SH-SY5Y (cell line): ENCODE measurements around the gene PCF11.

Experiments used
- GATA2 ChIP-seq: IDR thresholded peaks from 2 replicates; pipeline ENCODE4 v1.6.1; 2011; ENCODE audit warnings: mild to moderate bottlenecking, low read depth, low read length
- GATA3 ChIP-seq: IDR thresholded peaks from 2 replicates; pipeline ENCODE4 v1.6.1; 2011; ENCODE audit warnings: low read depth, mild to moderate bottlenecking, low read length, moderate library complexity

Gene PCF11, protein sequence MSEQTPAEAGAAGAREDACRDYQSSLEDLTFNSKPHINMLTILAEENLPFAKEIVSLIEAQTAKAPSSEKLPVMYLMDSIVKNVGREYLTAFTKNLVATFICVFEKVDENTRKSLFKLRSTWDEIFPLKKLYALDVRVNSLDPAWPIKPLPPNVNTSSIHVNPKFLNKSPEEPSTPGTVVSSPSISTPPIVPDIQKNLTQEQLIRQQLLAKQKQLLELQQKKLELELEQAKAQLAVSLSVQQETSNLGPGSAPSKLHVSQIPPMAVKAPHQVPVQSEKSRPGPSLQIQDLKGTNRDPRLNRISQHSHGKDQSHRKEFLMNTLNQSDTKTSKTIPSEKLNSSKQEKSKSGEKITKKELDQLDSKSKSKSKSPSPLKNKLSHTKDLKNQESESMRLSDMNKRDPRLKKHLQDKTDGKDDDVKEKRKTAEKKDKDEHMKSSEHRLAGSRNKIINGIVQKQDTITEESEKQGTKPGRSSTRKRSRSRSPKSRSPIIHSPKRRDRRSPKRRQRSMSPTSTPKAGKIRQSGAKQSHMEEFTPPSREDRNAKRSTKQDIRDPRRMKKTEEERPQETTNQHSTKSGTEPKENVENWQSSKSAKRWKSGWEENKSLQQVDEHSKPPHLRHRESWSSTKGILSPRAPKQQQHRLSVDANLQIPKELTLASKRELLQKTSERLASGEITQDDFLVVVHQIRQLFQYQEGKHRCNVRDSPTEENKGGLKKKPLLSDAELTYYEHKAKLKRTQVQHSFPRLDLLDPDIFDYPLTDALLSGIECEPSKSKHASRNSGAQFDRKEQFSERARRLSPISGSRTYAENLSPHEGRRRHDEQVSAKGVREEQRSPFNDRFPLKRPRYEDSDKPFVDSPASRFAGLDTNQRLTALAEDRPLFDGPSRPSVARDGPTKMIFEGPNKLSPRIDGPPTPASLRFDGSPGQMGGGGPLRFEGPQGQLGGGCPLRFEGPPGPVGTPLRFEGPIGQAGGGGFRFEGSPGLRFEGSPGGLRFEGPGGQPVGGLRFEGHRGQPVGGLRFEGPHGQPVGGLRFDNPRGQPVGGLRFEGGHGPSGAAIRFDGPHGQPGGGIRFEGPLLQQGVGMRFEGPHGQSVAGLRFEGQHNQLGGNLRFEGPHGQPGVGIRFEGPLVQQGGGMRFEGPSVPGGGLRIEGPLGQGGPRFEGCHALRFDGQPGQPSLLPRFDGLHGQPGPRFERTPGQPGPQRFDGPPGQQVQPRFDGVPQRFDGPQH (N-terminal part only)

DNA sequence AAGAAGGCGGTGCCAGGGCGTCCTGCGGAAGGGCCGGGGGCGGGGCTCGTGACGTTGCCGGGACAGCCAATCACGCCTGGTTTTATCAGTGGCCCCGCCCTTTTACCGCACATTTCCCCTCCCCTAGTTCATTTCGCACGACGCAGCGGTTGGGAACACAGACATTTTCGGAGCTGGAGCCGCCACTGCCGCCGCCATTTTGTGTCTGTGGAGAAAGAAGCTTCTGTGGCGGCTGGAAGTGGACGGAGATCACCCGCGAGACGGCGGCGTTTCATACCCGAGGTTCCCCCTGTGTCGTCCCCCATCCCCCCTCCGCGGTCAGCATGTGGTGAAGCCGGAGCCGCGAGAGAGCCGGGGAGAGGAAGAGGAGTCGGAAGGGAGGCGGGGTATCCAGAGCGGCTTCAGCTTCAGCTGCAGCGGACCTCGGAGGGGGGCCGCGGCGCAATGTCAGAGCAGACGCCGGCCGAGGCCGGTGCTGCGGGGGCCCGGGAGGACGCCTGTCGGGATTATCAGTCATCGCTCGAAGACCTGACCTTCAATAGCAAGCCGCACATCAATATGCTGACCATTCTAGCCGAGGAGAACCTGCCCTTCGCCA, at the start of gene PCF11:
Gene PCF11 (plus strand): TSS at position 136 of the 598 bp plus-strand sequence. CDS start 309 bp downstream, at position 445.
- TF ChIP-seq GATA3 (no peak), GATA2 (no peak)

DNA sequence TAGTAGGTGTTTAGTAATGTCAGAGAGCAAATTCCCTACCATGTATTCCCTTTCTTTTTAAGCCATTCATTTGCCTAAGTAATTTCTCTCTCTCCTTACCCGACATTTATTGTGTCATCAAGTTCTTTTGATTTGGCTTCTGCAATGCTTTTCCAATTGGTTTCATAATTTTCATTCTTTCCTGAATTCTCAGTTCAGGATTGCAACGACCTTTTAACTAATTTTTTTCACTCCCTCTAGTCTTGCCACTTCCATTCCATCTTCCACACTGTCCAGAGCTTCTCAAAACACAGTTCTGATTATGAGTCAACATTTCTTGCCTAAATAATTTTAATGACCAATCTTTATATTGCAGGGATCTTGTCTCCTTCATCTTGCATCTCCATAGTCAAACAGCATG, 44.0 kb upstream of the PCF11 start:
- TF ChIP-seq GATA2 (no peak), GATA3 (no peak)

DNA sequence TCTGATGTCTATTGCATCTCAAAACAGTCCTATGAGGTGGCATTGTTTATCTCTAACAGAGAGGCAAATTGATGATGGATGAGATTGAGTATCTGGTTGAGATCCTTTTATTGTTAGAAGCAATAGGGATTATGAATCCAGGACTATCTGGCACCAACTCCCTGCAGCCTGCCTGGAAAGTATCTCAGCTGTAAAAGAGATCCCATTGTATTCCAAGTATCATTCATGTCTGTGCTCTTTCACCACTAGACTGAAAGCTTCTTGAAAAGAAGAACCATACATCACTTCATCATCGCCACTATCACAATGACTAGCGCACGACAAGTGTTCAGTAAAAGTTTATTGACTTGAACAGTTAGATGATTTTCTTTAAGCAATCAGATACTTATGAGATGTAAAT, 41.9 kb upstream of the PCF11 start:
- TF ChIP-seq GATA3 (no peak), GATA2 (no peak)

GRCh38 chr11:83115551-83115950, 41.4 kb upstream of the PCF11 start:
- TF ChIP-seq GATA2 (no peak), GATA3 (no peak)

GRCh38 chr11:83116015-83116641, 40.8 kb upstream of the PCF11 start:
- TF ChIP-seq GATA3: no peak

GRCh38 chr11:83118814-83119213, 38.1 kb upstream of the PCF11 start:
- TF ChIP-seq GATA2: no peak
- TF ChIP-seq GATA3: no peak

DNA sequence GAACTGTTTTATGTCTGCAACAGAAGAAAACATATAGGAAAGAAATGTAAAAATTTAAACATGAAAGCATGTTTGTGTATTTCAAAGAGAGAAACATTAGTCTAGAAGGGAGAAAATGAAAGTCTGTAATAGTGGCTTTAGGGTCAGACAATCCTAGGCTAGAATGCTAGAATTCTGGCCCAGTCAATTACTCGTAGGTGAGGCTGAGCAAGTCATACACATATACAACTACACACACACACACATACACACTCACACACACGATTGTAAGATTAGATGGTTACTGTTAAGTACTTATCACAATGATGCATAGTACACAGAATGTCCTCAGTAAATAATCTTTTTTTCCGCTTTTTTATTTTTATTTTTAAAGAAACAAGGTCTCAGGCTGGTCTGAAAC, 37.7 kb upstream of the PCF11 start:
- no peak for TF ChIP-seq GATA2
- TF ChIP-seq GATA3: no peak

GRCh38 chr11:83120327-83120726, 36.6 kb upstream of the PCF11 start:
- TF ChIP-seq GATA2: no peak
- no peak for TF ChIP-seq GATA3

DNA sequence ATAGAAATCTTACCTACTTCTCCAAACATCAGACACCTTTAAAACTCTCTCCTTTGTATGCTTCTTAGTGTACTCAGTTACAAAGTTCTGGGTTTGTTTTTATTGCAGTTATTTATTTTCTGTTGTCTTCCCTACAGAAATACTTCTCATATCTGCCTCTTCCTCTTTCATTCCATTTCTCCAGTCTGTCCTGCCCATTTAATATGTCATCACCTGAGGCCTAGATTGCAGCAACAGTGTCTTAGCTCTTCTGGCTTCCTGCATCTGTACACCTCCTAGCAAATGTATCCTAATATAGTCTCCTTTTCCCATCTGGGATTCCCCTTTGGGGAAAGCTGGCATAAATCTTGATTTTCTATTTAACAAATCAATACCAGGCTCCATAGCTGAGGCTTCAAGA, 34.9 kb upstream of the PCF11 start:
- TF ChIP-seq GATA3: no peak
- no peak for TF ChIP-seq GATA2

DNA sequence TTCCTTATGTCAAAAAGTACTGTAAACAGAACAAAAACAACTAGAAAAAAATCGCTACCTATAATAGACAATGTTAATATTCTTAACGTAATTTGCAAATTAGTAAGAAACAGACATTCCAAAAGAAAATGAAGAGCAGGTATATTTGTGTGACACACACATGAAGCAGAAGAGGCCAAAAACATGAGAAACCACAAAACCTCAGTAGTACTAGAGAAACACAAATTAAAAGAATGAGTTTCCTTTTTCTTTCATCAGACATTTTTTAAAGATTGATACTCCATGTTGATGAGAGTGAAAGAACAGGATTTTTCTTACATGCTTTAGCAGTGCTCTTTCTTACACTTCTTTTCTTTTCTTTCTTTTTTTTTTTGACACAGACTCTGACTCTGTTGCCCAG, 34.2 kb upstream of the PCF11 start:
- TF ChIP-seq GATA3 (no peak), GATA2 (no peak)

DNA sequence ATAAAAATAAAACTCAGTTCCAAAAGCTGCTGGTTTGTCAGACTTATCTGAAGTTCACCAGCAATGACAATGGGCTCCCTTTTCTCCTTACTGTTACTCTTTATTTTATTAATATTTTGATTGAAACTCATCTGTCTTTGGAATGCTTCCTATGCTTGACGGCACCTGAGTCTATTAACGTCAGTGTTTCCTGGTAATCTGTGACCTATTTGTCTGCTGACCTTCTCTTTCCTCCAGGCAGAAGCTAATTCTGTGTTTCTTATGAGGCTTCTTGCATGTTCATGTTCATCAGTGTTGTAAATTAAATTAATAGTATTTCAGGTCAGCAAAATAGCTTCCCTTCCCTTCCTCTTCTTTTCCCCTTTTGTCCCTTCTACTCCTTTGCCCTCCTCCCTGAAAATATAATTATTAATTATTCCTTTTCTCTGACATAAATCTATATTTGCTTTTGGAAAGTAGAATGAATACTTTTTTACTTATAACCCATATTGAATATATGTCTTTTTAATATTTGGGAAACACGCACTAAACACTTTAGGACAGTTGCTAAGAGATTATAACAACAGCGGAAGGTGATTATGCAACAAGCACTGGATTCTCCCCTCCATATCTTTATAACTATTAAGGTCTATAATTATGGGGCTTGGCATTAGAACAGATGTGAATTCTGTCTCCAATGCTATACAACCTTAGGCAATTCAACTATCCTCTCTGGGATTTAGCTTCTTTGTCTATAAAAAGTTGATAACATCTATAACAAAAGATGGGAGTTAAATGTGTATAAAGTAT, 32.1 kb upstream of the PCF11 start:
- TF ChIP-seq GATA2: no peak
- no peak for TF ChIP-seq GATA3

- TF ChIP-seq GATA2 (no peak), GATA3 (no peak)
Measured at GRCh38 chr11:83125577-83125976, 31.4 kb upstream of the PCF11 start.

DNA sequence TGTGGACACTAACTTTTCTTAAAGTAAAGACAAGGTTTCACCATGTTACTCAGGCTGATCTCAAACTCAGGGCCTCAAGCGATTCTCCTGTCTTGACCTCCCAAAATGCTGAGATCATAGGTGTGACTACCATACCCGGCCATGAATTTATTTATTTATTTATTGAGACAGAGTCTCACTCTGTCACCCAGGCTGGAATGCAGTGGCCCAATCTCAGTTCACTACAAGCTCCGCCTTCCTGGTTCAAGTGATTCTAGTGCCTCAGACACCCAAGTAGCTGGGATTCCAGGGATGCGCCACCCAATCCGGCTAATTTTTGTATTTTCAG, 29.7 kb upstream of the PCF11 start:
- TF ChIP-seq GATA3 (no peak), GATA2 (no peak)

DNA sequence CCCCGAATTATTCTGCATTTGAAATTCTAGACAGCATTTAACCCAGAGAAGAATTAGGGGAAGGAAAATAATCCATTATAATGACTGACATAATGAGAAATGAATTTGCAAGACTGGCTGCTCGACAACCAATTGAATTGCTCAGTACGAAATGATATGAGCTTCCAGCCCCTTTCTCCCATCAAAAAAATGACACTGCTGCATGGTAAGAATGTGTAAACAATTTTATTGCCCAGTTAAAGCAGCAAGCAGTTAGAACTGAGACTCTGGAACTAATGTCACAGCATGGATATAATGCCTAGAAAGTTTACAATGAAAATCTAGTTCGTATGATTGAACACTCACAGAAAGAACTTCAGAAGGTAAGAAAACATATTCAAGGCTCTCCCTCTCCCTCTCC, 24.7 kb upstream of the PCF11 start:
- TF ChIP-seq GATA3 (no peak), GATA2 (no peak)
